Activated CD4-positive, CD25-positive, alpha-beta regulatory T cell treated with anti-CD3 and anti-CD28 coated beads, Interleukin-2, amount 50 U/mL, for 72 hours (primary cell): ENCODE data around the gene IGLON5.

Source experiments
- DNase-seq: peaks from one replicate; pipeline ENCODE4 v3.0.0; 2021

IGLON5 gene

DNA sequence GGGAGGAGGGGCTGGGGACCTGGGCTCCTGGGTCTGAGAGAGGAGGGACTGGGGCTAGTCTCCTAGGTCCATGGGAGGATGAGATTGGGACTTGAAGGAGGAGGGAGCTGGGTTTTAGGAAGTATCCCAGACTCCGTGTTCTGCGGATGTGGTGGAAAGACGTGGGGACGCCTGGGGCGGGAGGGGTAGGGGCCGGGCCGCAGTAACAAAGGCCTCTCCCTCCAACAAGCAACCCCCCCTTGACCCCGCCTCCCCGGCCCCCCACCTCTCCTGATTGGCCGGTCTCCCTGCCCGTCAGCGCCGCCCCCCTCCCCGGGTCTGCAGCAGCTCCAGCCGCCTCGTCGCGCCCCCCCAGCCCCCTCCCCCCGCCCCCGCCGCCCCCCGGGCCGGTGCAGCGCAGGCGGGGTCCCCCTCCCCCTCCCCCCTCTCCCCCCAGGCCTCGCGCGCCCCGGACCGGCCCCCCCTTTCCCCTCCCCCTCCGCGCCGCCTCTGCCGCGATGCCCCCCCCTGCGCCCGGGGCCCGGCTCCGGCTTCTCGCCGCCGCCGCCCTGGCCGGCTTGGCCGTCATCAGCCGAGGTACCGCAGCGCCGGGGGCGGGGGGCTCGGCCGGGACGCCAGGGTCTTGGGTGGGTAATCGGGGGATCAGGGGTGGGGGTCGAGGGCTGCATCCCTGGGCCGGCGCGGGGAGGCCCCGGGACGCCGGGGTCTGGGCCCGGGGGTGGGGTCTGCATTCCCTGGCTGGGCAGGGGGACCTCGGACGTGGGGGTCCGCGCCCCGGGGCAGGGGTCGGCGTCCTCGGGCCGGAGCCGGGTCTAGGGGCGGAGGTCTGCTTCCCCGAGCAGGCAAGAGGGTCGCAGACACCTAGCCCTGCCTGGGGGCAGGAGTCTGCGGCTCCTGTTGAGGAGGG lies at the start of gene IGLON5:
Gene IGLON5 (plus strand): TSS at position 294 of the 907 bp plus-strand sequence. CDS start 204 bp downstream, at position 498.
- no peak for DNase-seq

DNA sequence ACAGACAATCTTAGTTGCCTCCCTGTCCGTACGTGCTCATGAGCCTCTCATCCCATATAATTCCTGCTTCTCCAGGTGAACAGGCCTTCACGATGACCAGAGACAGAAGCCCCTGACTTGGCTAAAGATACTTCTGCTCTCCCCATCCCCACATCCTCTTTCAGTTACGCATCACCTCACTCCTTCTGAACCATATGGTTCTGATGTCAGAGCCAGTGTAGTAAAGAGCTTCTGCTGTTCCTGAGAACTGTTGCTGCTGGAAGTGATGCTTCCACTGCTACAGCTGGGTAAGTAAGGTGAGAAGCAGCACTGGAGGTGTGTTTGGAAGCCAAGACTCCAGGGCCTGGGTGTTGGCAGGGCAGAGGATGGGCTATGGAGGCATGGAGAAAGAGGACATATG lies 47.6 kb upstream of the IGLON5 start:
- DNase-seq, result no peak

DNA sequence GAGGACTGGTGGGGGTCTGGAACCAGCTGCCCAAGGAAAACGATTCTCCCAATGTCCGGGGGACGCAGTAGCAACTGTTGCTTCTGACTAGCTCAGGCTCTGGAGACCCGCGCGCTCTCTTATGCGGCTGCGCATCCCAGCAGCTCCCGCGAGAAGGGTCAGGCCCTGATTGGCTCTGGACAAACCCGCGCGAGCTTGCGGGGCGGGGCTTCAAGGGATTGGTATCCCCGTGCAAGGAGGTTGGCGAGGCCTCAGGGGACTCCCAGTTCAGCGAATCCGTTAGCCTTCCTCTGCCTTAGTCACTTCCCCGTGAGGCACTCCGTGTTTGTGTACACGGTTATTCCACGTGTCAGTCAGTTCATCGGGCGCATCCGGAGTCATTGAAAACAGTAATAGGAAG lies 40.4 kb upstream of the IGLON5 start:
- DNase-seq, result no peak

DNA sequence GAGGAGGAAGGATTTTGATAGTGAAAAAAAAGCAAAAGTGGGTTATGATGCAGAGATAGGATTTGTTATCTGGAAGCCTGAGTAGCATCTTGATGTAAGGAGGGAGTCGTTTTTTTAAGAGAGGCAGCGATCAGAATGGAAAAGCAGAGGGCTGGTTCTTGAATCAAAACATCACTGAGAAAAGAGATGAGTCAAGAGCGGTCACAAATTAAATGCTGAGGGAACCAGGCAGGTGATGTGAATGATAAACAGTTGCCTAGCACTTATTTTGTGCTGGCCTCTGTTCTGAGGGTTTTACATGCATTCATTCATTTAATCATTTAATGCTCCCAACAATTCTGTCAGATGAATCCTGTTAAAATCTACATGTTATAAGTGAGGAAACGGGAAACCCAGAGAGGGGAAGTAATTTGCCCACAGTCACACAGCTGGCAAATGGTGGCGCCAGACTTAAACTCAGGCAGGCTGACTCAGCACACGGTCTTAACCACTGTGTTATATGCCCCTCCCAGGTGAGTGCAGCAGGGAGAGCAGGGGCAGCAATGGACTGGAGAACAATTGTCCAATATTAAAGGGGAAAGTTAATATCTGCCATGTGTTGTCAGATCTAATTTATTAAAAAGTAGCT lies 39.1 kb upstream of the IGLON5 start:
- DNase-seq, result no peak

DNA sequence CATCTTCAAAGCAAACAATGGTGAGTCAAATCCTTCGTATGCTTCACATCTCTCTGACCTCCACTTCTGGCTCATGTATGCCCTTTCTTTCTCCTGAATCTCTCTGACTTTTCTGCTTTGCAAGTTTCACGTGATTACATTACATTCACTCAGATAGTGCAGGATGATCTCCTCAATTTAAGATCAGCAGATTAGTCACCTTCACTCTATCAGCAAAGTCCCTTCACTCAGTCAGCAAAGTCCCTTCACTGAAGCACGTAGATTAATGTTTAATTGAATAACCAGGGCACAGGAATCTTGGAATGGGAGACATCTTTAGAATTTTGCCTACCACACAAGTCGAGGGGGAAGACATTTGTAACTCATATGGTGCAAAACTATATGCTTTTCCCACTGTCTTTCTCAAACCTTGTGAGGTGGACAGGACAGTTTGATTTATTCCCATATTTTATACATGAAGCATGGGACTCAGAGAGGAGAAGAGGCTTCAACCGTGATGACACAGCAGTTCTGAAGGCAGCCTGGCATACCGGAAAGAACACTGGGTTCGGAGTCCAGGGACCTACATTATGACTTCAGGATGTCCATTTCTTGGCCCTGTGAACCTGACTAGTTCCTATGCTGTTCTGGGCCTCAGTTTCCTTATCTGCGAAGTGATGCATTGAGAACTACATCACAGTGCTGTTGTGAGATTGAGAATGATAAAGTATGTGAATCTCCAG lies 37.2 kb upstream of the IGLON5 start:
- no peak for DNase-seq

DNA sequence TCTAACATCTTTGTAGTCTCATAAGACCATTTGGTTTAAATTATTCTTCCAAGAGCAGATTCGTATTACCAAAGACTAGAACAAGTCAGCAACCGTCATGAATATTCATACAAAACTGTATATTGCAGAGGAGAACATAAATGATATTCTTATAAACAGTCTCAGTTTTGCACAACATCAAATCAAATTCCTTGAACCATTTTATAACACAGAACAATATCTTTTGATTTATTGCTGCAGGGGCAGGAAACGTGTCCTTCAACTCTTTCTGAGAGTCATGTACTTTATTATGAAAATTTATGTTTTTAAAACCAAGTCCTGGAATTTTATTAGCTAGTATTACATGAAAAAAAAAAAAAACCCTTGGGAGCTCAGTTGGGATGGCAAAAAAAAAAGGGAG lies 34.3 kb upstream of the IGLON5 start:
- DNase-seq, result no peak

DNA sequence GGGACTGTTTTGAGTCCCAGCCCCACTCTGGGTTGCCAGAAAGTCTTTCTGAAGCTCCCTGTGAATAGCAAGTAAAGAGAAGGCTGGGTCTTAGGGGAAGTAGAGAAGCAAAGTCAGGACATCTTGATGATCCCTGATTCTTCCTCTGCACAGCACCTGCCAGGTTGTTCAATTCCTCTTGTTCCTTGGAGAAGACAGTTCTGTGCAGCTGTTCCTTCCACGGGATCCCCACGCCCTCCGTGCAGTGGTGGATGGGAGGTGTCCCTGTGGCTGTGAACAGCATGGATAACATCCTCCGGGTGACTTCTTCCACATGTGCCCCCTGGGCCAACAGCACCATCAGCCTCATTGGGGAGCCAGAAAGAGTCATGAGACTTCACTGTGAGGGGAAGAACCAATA lies 29.1 kb upstream of the IGLON5 start:
- DNase-seq, result no peak

DNA sequence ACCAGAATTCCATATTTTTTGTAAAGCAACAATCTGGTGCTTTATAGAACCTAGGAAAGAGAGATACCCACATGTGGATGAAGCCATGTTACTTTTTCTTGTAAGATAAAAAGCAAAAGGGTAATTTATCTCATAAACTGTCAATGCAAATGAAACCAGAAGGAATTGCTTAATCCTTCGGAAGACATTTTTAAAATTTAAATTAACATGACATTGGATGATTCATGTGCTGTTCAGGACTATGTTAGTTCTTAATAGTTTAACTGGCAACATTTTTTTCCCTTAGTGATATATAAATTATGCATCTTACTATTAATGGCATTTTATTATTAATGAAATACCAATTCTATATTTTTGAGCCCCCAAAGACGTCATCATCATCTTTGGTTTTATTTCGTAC lies 25.8 kb upstream of the IGLON5 start:
- DNase-seq, result no peak

DNA sequence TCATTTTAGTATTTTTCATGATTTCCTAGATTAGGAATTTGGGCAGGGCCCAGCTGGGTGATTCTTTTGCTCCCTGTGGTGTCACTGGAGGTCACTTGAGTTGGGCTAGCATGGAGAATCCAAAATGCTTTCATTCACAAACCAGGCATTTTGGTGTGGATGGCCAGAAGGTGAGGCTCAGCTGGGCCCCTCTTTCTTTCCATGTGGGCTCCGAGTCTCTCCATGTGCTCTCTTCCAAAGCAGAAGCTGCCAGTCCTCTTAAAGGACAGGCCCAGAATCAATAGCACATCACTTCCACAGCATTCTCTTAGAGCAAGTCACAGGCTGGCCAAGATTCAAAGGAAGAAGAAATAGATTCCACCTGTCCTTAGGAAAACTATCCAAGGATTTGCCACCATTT lies 21.8 kb upstream of the IGLON5 start:
- no peak for DNase-seq

DNA sequence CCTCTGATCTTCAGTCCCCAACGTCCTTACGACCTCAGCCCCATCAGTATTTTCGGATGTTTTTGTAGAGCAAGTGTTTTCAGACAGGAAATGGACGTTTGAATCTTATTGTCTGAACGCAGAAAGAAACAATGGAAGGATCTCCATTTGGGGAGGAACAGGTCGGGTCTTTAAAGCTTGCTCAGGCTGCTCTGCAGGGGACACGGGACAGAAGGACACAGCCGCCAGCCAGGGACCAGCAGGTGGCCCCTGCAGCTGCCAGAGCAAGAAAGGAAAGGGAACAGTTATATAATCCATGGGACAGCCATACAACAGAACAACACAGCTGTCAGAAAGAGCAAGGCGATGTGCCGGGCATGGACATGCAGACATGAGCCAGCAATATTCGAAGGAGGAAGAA lies 18.5 kb upstream of the IGLON5 start:
- DNase-seq, result no peak

DNA sequence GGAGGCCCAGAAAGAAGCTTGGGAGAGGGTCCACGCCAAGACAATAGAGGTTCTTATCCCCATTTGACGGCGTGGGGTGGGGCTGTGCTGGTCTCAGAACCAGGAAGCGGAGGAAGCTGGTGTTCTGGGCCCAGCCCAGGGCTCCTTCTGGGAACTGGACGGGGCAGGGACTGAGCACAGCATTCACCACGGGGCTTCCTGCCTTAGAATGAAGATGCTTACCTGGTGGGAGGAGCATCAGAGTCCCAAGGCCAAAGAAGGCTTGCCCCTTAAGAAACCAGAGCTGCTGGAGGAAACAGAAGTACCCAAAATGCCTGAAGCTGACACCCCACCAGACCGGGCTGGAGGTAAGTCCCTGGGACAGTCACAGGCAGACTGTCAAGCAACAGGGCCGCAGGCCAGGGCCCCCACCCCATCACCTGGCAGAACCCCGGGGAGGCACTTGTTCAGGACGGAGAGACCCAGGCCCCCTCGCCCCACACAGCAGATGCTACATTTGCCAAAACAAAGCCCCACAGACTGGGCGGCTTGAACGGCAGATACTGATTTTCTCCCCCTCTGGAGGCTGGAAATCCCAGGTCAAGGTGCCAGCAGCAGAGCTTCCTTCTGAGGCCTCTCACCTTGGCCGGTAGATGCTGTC lies 17.8 kb upstream of the IGLON5 start:
- DNase-seq, result no peak

DNA sequence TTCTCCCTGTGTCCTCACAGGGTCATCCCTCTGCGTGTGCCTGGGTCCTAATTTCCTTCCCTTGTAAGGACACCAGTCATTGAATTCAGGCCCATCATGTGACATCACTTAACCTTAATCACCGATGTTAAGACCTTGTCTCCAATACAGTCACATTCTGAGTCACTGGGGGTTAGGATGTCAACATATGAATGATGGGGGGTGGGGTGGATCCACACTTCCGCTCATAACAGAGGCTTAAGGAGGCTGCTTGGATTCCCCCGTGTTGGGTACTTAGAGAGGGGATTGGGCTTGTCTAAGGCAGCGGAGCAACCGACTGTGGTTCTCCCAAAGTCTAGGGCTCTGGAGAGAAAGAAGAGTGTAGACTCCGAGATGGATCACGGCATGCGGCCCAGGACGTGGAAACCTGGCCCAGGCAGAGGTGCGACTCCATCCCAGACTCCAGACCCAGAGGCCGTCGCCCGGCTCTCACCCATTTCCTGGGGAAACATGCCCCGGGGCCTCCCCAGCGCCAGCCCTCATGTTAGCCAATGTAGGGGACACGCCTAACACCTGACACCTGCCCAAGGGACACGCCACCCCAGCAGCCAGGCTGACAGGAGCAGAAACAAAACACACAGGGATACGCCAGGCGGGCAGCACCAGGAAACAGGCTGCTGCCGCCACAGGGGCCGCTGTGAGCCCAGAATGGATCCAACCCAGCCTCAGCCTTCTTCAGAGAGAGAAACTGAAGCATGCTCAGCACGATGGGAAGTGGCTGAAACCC lies 17.1 kb upstream of the IGLON5 start:
- DNase-seq, result no peak

DNA sequence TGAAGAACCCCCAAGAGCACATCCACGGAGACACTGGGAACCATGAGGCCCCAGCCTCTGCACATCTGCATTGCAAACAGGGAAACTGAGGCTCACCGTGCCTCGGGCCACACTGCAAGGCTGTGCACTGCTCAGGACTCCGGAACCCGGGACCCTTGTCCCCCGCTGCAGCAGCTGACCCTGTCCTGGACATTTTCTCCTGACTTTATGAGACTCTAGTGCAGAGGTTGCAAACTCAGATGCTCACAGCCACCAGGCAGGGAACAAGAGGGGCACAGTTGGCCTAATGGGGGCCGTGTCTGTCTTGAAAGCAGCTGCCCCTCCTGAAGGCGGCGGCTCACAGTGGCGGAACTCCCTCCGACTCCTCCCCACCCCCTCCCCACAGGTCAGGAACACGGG lies 16.5 kb upstream of the IGLON5 start:
- DNase-seq, result no peak

DNA sequence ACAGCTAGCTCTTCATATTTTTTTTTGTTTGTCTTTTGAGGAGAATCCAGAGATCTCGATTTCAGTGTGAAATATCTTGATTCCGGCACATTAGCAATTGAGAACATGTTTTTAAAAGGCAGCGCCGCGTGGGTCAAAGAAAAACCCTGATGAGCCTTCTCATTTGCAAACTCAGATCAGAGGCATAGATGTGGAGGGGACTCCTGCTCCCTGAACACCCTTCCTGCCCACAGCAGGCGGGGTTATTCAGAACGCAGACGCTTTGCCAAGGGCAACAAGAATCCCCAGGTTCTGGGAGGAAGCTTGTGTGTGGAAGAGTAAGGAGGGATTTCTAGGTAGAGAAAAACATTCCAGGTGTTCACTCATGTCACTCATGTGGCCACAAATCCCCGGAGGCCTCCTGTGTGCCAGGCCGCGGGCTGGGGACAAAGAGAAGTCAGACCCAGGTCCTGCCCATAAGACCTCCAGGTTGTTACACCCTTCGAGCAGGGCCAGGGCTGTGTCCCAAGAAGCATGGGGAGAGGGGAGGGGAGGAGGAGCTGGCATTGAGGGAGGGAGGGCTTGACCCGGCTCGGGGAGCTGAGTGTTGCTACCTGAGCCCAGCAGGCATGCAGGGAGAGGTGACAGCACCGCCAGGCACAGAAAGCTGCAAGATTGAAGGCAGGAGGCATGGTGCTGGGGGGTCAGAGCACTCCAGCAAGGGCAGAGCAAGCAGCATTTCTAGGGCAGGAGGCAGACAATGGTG lies 15.9 kb upstream of the IGLON5 start:
- no peak for DNase-seq

DNA sequence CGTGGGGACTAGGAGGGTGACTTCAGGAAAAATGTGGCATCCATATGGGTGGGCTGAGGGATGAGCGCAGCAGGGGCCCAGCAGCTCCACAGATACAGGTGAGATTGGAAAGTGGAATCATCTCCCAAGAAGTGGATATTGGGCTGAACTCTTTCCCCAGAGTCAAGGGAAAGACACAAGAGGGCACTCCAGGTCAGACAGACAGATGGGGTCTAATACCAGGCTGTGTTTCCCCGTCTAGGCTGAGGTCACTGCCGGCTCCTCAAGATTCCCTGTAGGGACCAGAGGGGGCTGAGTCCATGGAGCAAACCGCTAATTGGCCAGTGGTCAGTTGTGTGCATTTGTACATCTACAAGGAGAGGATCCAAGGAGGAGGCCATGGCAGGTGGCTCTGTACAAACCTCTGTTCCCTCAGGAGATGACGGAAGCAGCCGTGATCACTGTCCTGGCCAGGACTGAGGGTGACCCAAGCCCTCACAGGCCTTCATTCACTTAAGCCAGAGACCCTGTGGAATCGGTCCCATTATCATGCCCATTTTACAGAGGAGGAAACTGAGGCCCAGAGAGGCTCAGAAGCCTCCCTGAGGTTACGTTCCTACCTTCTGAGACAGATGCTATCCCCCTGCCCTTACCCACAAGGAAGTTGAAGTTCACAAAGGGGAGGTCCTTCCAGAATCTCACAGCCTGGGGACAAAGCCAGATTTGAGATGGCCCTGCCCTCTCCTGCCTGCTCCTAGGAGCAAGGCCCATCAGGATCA lies 14.9 kb upstream of the IGLON5 start:
- no peak for DNase-seq

DNA sequence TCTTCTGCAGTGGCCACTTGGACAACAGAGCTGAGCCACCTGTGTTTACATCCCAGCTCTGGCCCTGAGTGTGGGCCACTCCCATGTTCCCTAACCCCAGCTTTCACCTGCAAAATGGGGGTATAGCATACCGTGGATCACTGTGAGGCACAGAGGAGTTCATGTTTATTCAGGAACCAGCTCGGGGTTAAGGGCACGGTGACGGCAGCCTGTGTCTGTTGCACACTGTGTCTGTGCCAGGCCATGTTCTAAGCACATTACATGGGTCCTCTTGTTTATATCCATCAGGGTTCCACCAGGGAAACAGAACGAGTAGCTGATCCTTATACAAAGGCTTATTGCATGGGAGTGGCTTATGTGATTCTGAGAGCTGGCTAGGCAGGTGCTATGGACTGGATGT lies 14.0 kb upstream of the IGLON5 start:
- DNase-seq, result no peak

DNA sequence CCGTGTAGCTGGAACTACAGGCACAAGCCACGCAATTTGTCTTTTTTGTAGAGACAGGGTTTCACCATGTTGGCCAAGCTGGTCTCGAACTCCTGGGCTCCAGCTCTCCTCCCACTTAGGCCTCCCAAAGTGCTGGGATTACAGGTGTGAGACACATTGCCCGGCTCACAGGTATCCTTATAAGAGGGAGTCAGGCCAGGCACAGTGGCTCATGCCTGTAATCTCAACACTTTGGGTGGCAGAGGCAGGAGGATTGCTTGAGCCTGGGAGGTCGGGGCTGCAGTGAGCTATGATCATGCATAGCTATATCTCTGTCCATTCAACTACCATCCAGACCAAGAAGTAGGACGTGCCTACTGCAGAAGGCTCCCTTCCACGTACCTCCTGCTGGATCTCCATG lies 10.2 kb upstream of the IGLON5 start:
- DNase-seq, result no peak

DNA sequence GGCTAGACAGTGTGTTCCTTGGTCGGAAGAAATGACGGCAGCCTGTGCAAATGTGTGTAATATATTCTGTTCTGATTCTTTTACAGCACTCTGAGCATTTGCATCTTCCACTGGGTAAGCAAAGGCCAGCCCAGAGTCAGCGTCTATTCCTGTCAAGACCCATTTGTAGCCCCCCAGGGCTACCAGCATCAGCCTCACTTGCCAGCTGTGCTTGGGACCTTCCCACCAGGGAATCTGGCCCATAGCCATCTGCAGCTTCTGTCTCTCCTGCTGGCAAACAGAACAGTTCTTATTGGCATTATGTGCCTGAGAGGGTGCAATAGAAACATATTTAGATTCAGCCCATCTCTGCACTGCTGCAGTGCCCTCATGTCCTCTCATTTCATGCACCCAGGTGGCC lies 6.0 kb upstream of the IGLON5 start:
- DNase-seq, result no peak

DNA sequence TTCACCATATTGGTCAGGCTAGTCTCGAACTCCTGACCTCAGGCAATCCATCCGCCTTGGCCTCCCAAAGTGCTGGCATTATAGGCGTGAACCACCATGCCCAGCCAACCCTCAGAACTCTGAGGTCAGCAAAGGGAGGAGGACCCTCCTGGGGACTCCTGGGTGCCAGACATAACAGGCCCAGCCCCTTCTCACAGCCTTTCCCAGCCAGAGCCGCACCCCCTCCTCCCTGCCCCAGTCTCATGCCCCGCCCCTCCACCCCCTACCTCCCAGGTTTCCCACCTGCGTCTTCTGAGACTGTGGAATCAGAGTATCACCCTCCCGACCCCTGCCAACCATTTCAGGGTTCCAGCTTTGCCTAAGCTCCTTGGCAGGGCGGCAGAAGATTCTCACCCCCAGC lies 5.2 kb downstream of the IGLON5 start:
- DNase-seq, result no peak

DNA sequence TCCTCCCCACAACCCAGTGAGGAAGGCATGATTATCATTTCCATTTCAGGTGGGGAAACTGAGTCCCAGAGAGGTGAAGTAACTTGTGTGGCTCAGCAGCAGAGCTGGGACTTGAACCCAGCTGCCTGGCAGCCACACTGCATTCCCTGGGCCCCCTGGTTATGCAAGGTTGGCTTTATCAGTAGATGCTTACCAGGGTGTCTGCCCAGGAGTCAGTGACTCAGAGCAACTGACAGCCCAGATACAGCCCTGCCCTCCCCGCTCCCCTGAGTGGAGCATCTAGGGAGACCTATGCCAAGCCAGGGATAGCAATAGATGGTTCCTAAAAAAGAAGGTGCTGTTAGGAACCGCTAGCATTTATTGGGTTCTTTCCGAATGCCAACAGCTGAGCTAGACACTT lies 5.9 kb downstream of the IGLON5 start:
- DNase-seq, result no peak

DNA sequence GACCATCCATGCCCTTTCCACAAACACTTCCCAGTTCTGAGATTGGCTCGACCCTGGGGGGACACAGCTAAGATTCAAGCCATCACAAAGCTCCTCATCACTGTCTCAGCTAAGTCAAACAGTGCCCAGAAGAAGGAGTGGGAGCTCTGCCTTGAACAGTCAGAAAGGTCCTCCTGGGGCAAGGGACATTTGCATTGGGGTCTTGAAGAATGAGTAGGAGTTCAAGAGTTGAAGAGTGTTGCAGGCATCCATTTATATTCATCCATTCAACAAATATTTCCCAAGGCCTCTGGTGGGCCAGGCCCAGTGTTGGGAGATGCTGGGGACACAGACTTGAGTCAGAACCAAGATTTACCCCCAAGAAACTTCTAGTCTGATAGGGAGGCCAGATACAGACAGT lies 6.5 kb downstream of the IGLON5 start:
- DNase-seq, result no peak
